BE2C (cell line): ENCODE measurements around the gene DCLK2.

ENCODE experiments used
- DNase-seq: peaks from one replicate; pipeline ENCODE4 v3.0.0-alpha.2; 2020
- H3K27me3 ChIP-seq: fragments of 250-450 bp; sonication (Bioruptor Pico); 2 replicates; pipeline ENCODE4 v1.5.1; 2020; ENCODE audit warnings: mild to moderate bottlenecking
- H3K36me3 ChIP-seq: fragments of 250-450 bp; sonication (Bioruptor Pico); 2 replicates; pipeline ENCODE4 v1.5.1; 2020; ENCODE audit warnings: mild to moderate bottlenecking
- H3K4me1 ChIP-seq: fragments of 250-450 bp; sonication (Bioruptor Pico); 2 replicates; pipeline ENCODE4 v1.5.1; 2020
- H3K4me3 ChIP-seq: 2 replicates; pipeline ENCODE4 v1.5.1; 2011; ENCODE audit warnings: low read depth, low read length
- H3K9me3 ChIP-seq: fragments of 250-450 bp; sonication (Bioruptor Pico); 2 replicates; pipeline ENCODE4 v1.5.1; 2020
- CTCF ChIP-seq: IDR thresholded peaks from 2 replicates; pipeline ENCODE4 v1.5.1; 2012; ENCODE audit warnings: mild to moderate bottlenecking, low read depth, low read length

The DCLK2 gene

GRCh38 chr4:150248181-150248580 is 169.9 kb downstream of the DCLK2 start:
- no peaks in the 10 kb centered on the region for H3K27me3 ChIP-seq
- H3K36me3 ChIP-seq, result no peaks in the 10 kb centered on the region
- no peak for DNase-seq
- H3K4me1 ChIP-seq, result peaks cover 10% of the 10 kb centered on the region
- H3K9me3 ChIP-seq, result no peaks in the 10 kb centered on the region
- no peak for TF ChIP-seq CTCF
- H3K4me3 ChIP-seq, result no peak overlapping the region

- Histone ChIP-seq H3K4me3 (no peak overlapping the region), H3K36me3 (no peaks in the 10 kb centered on the region), H3K27me3 (no peaks in the 10 kb centered on the region), H3K9me3 (no peaks in the 10 kb centered on the region), H3K4me1 (peaks cover 10% of the 10 kb centered on the region)
- no peak for TF ChIP-seq CTCF
- DNase-seq, result no peak
These were observed 172.2 kb downstream of the DCLK2 start for GRCh38 chr4:150250293-150250997.

- no peak for TF ChIP-seq CTCF
- Histone ChIP-seq H3K36me3 (no peaks in the 10 kb centered on the region), H3K27me3 (no peaks in the 10 kb centered on the region), H3K9me3 (no peaks in the 10 kb centered on the region), H3K4me3 (no peak overlapping the region), H3K4me1 (peaks cover 10% of the 10 kb centered on the region)
- no peak for DNase-seq
These were observed 172.9 kb downstream of the DCLK2 start for GRCh38 chr4:150250998-150251651.

GRCh38 chr4:150251752-150252190 is 173.5 kb downstream of the DCLK2 start:
- peaks cover 10% of the 10 kb centered on the region for H3K4me1 ChIP-seq
- DNase-seq, result peak; percentile 57
- peak; percentile 16 for TF ChIP-seq CTCF
- H3K4me3 ChIP-seq, result no peak overlapping the region
- no peaks in the 10 kb centered on the region for H3K9me3 ChIP-seq
- H3K27me3 ChIP-seq, result no peaks in the 10 kb centered on the region
- no peaks in the 10 kb centered on the region for H3K36me3 ChIP-seq

GRCh38 chr4:150252306-150252705 is 174.1 kb downstream of the DCLK2 start:
- Histone ChIP-seq H3K9me3 (no peaks in the 10 kb centered on the region), H3K36me3 (no peaks in the 10 kb centered on the region), H3K4me3 (no peak overlapping the region), H3K27me3 (no peaks in the 10 kb centered on the region), H3K4me1 (peaks cover 10% of the 10 kb centered on the region)
- no peak for DNase-seq
- no peak for TF ChIP-seq CTCF

GRCh38 chr4:150252741-150253140 is 174.5 kb downstream of the DCLK2 start:
- DNase-seq, result no peak
- no peaks in the 10 kb centered on the region for H3K9me3 ChIP-seq
- H3K4me1 ChIP-seq, result peaks cover 7% of the 10 kb centered on the region
- H3K27me3 ChIP-seq, result no peaks in the 10 kb centered on the region
- H3K36me3 ChIP-seq, result no peaks in the 10 kb centered on the region
- no peak overlapping the region for H3K4me3 ChIP-seq
- TF ChIP-seq CTCF, result no peak
